Thyroid gland (tissue), 4 donors: Measurements from ENCODE around the gene MAGIX.
"Not testable (repeated sequence)": the region's sequence is repeated elsewhere in the genome, so short reads cannot be mapped to it uniquely, and the experiment has no call there.

Source experiments
- CTCF ChIP-seq, 6 experiments: fragments of 200-600 bp in 3 of 6; fragments of 450-650 bp in 3 of 6; sonication (generic) in 3 of 6; IDR thresholded peaks; one replicate each; pipeline ENCODE4 v1.5.1; 2016 to 2019; ENCODE audit warnings: antibody characterized with exemption in 6 of 6, mild to moderate bottlenecking in 2 of 6, inconsistent platforms in 1 of 6, moderate library complexity in 1 of 6
- POLR2A ChIP-seq, 2 donors: fragments of 450-650 bp; IDR thresholded peaks; one replicate each; pipeline ENCODE4 v1.6.1; 2017; ENCODE audit warnings: antibody characterized with exemption in 2 of 2, mild to moderate bottlenecking in 2 of 2, moderate library complexity in 1 of 2

GRCh38 chrX:49132275-49132674 is 30.3 kb upstream of the MAGIX start:
- TF ChIP-seq CTCF, POLR2A (IDR thresholded peaks at IDR 0.05): not testable (repeated sequence)
